ENCODE measurements around the gene CD22. TPM values are rescaled to one million over a fixed set of nuclear protein-coding genes. Genes with fewer than 3 reads are reported as not detected.

The CD22 gene
- polyA plus RNA-seq, 1 donor (not counting 4 experiments of a cell fraction or from before 2014, with no cell fraction given): 0.26 TPM

- Histone ChIP-seq H3K79me2 (ENCODE audit: control insufficient read depth, insufficient read depth, low read length) (no peaks in the 10 kb centered on the region), H3K4me1 (ENCODE audit: control insufficient read depth, extremely low read depth, insufficient read depth, low read length) (no peaks in the 10 kb centered on the region), H3K9ac (ENCODE audit: control insufficient read depth, extremely low read depth, insufficient read depth, low read length) (no peak overlapping the region), H3K27me3 (ENCODE audit: control insufficient read depth, extremely low read depth, insufficient read depth, low read length) (peaks cover 50% of the 10 kb centered on the region), H4K20me1 (ENCODE audit: control insufficient read depth, extremely low read depth, insufficient read depth, low read length) (no peaks in the 10 kb centered on the region), H3K27ac (ENCODE audit: control insufficient read depth, insufficient read depth, low read length) (no peak overlapping the region), H3K4me3 (ENCODE audit: control insufficient read depth in 2 of 3, extremely low read depth in 1 of 3, insufficient read depth in 2 of 3, low read depth in 1 of 3, low read length in 3 of 3) (no peak overlapping the region), H3K36me3 (ENCODE audit: control insufficient read depth in 2 of 2, extremely low read depth in 1 of 2, insufficient read depth in 2 of 2, low read length in 2 of 2) (no peaks in the 10 kb centered on the region), H3K9me3 (ENCODE audit: control insufficient read depth, low read depth, low read length) (no peaks in the 10 kb centered on the region), H2AFZ (ENCODE audit: control insufficient read depth, low read length) (no peak overlapping the region), H3K4me2 (ENCODE audit: control insufficient read depth, extremely low read depth, insufficient read depth, low read depth, low read length) (no peak overlapping the region), H3K9me1 (ENCODE audit: control insufficient read depth, extremely low read depth, insufficient read depth, low read length) (no peaks in the 10 kb centered on the region)
- FAIRE-seq: no peak
- no peak for DNase-seq (ENCODE audit: low read depth, low spot score)
- dilution Hi-C loops (cut with MboI; ENCODE audit: extremely low pct_ligation_motif_present, low sequenced_read_pairs): no loop called here
- no peak for TF ChIP-seq CTCF (optimal IDR thresholded peaks at IDR 0.05 in 1 of 3, IDR thresholded peaks at IDR 0.05 in 1 of 3, conservative IDR thresholded peaks at IDR 0.05 in 1 of 3; ENCODE audit: extremely low read depth in 1 of 3, insufficient read depth in 2 of 3, low read length in 3 of 3)
Observed at GRCh38 chr19:35291259-35291658, 37.7 kb upstream of the CD22 start.

- no peaks in the 10 kb centered on the region for H3K9me3 ChIP-seq (ENCODE audit: control insufficient read depth, low read depth, low read length)
- FAIRE-seq (no peak), DNase-seq (ENCODE audit: low read depth, low spot score) (no peak)
- no peaks in the 10 kb centered on the region for H3K79me2 ChIP-seq (ENCODE audit: control insufficient read depth, insufficient read depth, low read length)
- no peaks in the 10 kb centered on the region for H3K4me1 ChIP-seq (ENCODE audit: control insufficient read depth, extremely low read depth, insufficient read depth, low read length)
- no peak within 1 kb of the TSS for H2AFZ ChIP-seq (ENCODE audit: control insufficient read depth, low read length)
- peaks cover 51% of the 10 kb centered on the region for H3K27me3 ChIP-seq (ENCODE audit: control insufficient read depth, extremely low read depth, insufficient read depth, low read length)
- dilution Hi-C loops (cut with MboI; ENCODE audit: extremely low pct_ligation_motif_present, low sequenced_read_pairs): no loop called here
- no peak for TF ChIP-seq EZH2 (IDR thresholded peaks at IDR 0.05; ENCODE audit: low read length)
- TF ChIP-seq CTCF (optimal IDR thresholded peaks at IDR 0.05 in 1 of 3, IDR thresholded peaks at IDR 0.05 in 1 of 3, conservative IDR thresholded peaks at IDR 0.05 in 1 of 3; ENCODE audit: extremely low read depth in 1 of 3, insufficient read depth in 2 of 3, low read length in 3 of 3): no peak
- H3K4me2 ChIP-seq (ENCODE audit: control insufficient read depth, extremely low read depth, insufficient read depth, low read depth, low read length): no peak within 1 kb of the TSS
- no peak within 1 kb of the TSS for H3K27ac ChIP-seq (ENCODE audit: control insufficient read depth, insufficient read depth, low read length)
- H3K4me3 ChIP-seq (ENCODE audit: control insufficient read depth in 2 of 3, extremely low read depth in 1 of 3, insufficient read depth in 2 of 3, low read depth in 1 of 3, low read length in 3 of 3): no peak within 1 kb of the TSS
- no peaks in the 10 kb centered on the region for H3K9me1 ChIP-seq (ENCODE audit: control insufficient read depth, extremely low read depth, insufficient read depth, low read length)
- H3K9ac ChIP-seq (ENCODE audit: control insufficient read depth, extremely low read depth, insufficient read depth, low read length): no peak within 1 kb of the TSS
- no peaks in the 10 kb centered on the region for H4K20me1 ChIP-seq (ENCODE audit: control insufficient read depth, extremely low read depth, insufficient read depth, low read length)
- no peaks in the 10 kb centered on the region for H3K36me3 ChIP-seq (ENCODE audit: control insufficient read depth in 2 of 2, extremely low read depth in 1 of 2, insufficient read depth in 2 of 2, low read length in 2 of 2)
Observed at GRCh38 chr19:35291916-35292315, 37.1 kb upstream of the CD22 start, which contains the start of gene MAG. Gene MAG, plus strand, starts transcription at chr19:35292161. Its CDS starts 3,248 bp downstream, at chr19:35295409.

Data from keratinocyte (primary cell).